GM13976 (cell line): Measurements from ENCODE around the gene EYS.

Source experiments
- DNase-seq: peaks from one replicate; pipeline ENCODE4 v3.0.0; 2012; ENCODE audit warnings: low spot score
- CTCF ChIP-seq: IDR thresholded peaks from 2 replicates; pipeline ENCODE4 v1.5.1; 2012; ENCODE audit warnings: borderline replicate concordance, mild to moderate bottlenecking; ENCODE audit not compliant: insufficient read depth; ENCODE audit errors: extremely low read depth, missing control alignments, control extremely low read depth
- in situ Hi-C: fragments of 300-500 bp; cut with MboI; formaldehyde crosslinking; loops from one replicate; pipeline ENCODE4 v1.12.0; 2022; ENCODE audit warnings: low sequenced_read_pairs, mixed read lengths, inconsistent platforms; ENCODE audit not compliant: unreplicated experiment

The EYS gene

GRCh38 chr6:64680446-64680845, 1026.6 kb downstream of the EYS start:
- in situ Hi-C loops, result no loop called here
- DNase-seq, result no peak
- TF ChIP-seq CTCF, result no peak

- no peak for TF ChIP-seq CTCF
- DNase-seq, result no peak
- in situ Hi-C loops, result no loop called here
Observed at GRCh38 chr6:64679416-64679815, 1027.6 kb downstream of the EYS start.

GRCh38 chr6:64672651-64673050, 1034.4 kb downstream of the EYS start:
- DNase-seq, result no peak
- in situ Hi-C loops, result no loop called here
- no peak for TF ChIP-seq CTCF

- no peak for DNase-seq
- in situ Hi-C loops, result no loop called here
- no peak for TF ChIP-seq CTCF
Observed at GRCh38 chr6:64672131-64672530, 1034.9 kb downstream of the EYS start.

GRCh38 chr6:64665137-64665536, 1041.9 kb downstream of the EYS start:
- DNase-seq, result no peak
- in situ Hi-C loops, result no loop called here
- TF ChIP-seq CTCF, result no peak

- no peak for TF ChIP-seq CTCF
Observed at GRCh38 chr6:64664480-64664879, 1042.5 kb downstream of the EYS start.

GRCh38 chr6:64644024-64644423, 1063.0 kb downstream of the EYS start:
- no peak for TF ChIP-seq CTCF
- in situ Hi-C loops, result no loop called here
- no peak for DNase-seq

More at GRCh38 chr6:64664480-64664879, 1042.5 kb downstream of the EYS start:
- no peak for DNase-seq
- in situ Hi-C loops, result no loop called here
